Glomerular endothelial cell (primary cell): ENCODE data around the gene LPCAT3. TPM values are rescaled to one million over a fixed set of nuclear protein-coding genes. Genes with fewer than 3 reads are reported as not detected.
"Not testable (repeated sequence)": the region's sequence is repeated elsewhere in the genome, so short reads cannot be mapped to it uniquely, and the experiment has no call there.

Experiments used
- DNase-seq: peaks from one replicate; pipeline ENCODE4 v3.0.0-alpha.2; 2011; ENCODE audit warnings: low read depth, low spot score; ENCODE audit errors: extremely low read depth
- total RNA-seq: library from RNA; depleted of rRNA; stranded (reverse); fragments of >200 nt; gene quantifications from 2 replicates; pipeline ENCODE4 v1.2.3, GENCODE V29; 2015

Gene LPCAT3
- total RNA-seq, 1 donor from 2014 or later, result 15.4 TPM

- DNase-seq, result no peak
Observed at GRCh38 chr12:7038591-7038990, 20.3 kb upstream of the LPCAT3 start.

GRCh38 chr12:7037411-7037810 lies 19.1 kb upstream of the LPCAT3 start:
- DNase-seq, result not testable (repeated sequence)

- DNase-seq, result no peak
Observed at GRCh38 chr12:7035463-7035862, 17.2 kb upstream of the LPCAT3 start.

DNA sequence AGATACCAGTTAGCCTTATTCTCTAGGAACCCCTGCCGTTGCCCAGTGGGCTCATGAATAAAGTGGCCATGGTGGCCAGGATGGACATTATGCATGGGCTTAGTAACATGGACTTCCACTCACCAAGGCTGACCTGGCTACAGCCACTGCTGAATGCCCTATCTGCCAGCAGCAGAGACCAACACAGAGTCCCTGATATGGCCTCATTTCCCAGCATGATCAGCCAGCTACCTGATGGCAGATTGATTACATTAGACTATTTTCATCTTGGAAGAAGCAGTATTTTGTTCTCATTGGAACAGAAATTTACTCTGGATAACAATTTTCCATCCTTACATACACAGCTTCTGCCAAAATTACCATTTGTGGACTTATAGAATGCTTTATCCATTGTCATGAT lies 16.2 kb upstream of the LPCAT3 start:
- DNase-seq, result no peak

GRCh38 chr12:7032990-7033389 lies 14.7 kb upstream of the LPCAT3 start:
- no peak for DNase-seq

DNA sequence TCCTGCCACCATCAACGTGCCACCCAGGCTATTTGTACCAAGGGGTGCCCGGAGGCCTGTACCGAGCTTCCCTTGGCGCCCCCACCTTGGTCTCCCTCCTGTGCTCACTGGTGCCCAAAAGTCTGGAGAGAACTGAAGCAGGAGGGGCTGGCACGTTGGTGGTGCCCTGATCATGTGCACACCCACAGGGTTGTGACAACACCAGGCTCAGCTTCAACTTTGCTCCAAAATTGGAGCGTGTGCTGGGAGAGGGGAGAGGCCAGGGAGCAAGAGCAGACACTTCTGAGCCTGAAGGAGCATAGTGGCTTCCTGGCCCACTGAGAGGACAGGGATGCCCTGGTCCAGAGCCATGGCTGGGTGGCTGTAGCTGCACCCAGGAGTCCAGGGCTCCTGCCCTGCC lies 13.0 kb upstream of the LPCAT3 start:
- DNase-seq, result no peak

GRCh38 chr12:7026854-7027253 lies 8.6 kb upstream of the LPCAT3 start:
- DNase-seq, result no peak

- no peak for DNase-seq
Observed at GRCh38 chr12:7023114-7023513, 4.8 kb upstream of the LPCAT3 start.

GRCh38 chr12:7021956-7022355 lies 3.7 kb upstream of the LPCAT3 start:
- DNase-seq, result no peak

GRCh38 chr12:7019043-7019569 lies 830 bp upstream of the LPCAT3 start:
- DNase-seq, result no peak

- no peak for DNase-seq
Observed at GRCh38 chr12:7017870-7018349, 366 bp downstream of the LPCAT3 start.

DNA sequence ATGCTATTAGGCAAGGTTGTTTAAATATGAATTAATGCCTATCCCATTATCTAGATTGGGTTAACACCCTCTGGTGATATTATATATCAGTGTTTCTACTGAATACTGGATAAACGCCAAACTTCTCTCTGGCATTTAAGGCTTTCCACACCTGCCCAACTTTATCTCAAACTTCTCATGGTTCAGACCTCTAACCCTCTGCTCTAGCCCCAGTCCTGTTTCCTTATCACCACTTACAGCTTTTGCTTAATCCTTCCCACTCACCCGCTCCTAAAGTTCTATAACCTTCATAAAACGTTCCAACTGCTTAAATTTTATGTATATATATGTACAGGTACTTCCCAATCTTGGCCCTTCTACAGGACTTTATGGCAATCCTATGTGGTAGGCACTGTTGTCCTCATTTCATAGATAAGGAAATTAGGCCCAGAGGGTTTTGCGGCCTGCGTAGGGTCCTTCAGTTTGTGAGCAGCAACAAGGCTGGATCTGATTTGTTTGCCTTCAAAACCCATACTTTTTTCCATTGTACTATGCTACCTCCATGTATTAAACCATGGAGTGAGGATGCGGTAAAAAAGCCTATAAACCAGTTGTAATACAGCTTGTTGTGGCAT lies 1.2 kb downstream of the LPCAT3 start:
- DNase-seq, result no peak

DNA sequence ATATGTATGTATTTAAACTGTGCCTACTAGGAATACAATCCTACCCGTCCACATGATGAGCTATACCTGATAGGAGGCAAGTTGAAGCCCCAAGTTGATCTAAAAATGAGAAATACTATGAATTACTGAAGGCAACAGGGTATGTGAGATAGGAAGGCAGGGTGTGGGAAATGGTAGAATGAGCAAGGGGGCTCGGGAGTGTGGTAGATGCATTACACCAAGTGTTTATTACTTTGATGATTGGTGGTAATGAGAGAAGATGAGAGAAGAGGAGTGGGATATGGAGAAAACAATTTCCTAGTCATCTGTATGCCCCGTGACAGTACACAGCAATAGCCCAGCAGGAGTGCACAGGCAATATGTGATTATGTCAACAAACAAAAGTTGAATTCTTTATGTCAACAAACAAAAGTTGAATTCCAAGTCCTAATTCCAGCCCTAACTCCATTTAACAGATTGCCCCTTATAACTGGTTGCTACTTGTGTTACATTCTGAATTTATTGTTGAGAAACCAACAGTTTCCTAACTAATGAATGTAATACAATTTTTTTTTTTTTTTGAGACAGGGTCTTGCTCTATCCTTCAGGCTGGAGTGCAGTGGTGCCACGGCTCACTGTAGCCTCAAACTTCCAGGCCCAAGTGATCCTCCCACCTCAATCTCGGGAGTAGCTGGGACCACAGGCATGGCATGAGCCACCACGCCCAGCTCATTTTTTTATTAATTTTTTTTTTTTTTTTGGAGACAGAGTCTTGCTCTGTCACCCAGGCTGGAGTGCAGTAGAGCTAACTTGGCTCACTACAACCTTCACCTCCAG lies 2.5 kb downstream of the LPCAT3 start:
- DNase-seq, result no peak

DNA sequence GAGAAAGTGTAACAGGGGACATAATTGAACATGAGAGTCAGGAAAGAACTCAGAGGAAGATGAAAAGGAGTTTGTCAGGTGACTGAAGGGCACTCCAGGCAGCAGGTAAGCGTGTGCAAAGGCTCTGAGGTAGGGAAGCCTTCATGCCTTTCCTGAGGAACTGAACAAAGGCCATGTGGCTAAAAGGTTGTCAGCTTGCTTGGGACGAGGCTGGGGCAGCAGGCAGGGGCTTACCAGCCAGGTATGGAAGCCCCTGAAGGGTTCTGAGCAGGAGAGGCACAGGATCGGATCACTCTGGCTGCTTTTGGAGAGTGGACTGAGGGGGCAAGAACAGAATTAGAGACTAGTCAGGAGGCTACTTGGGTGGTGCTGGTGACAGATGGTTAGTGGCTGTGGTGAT lies 5.2 kb downstream of the LPCAT3 start:
- DNase-seq, result no peak

GRCh38 chr12:7012024-7012607 lies 6.2 kb downstream of the LPCAT3 start:
- no peak for DNase-seq

- not testable (repeated sequence) for DNase-seq
Observed at GRCh38 chr12:7011398-7011797, 6.9 kb downstream of the LPCAT3 start.

DNA sequence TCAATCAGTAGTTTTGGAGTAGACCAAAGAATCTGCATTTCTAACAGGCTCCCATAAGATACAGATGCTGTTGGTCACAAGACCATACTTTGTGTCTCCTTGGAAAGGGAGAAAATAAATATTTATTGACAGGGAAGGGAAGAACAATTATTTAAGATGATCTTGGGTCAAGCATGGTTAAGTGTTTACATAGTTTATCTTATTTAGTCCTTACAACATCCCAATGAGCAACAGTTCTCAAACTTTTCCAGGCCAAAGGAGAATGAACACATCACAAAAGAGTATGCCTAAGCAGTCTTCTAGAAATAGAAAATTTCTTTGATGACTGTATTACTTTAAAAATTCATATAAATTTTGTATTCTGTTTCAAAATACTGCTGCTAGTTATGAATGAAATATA lies 8.8 kb downstream of the LPCAT3 start:
- no peak for DNase-seq

DNA sequence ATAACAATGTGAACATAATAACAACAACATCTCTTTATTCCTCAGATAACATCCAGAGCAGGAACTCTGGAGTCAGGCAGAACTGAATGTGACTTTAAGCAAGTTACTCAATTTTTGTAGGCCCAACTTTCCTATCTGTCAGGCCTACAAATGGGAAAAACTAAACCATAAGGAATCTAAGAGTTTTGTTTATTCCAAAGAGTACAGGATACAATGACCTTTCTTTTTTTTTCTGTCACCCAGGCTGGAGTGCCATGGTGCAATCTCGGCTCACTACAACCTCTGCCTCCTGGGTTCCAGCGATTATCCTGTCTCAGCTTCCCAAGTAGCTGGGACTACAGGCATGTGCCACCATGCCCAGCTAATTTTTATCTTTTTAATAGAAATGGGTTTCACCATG lies 9.4 kb downstream of the LPCAT3 start:
- DNase-seq, result no peak

DNA sequence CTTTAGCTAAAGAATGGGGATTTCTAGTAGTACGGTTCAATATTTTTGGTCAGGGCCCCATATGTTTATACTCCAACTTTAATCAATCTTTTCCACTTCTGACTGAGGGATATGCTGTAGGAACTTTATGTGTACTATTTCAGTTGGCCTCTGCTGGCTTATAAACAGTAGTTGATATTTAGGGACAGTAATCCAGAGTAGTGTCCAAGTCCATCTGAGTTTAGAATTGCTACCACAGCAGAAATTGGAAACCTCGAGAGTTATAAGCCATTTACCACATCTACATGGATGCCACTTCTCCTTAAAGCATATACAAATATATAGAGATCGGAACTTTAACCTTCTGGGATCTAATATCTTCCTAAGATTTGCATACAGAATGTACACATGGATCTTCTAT lies 11.6 kb downstream of the LPCAT3 start:
- no peak for DNase-seq

DNA sequence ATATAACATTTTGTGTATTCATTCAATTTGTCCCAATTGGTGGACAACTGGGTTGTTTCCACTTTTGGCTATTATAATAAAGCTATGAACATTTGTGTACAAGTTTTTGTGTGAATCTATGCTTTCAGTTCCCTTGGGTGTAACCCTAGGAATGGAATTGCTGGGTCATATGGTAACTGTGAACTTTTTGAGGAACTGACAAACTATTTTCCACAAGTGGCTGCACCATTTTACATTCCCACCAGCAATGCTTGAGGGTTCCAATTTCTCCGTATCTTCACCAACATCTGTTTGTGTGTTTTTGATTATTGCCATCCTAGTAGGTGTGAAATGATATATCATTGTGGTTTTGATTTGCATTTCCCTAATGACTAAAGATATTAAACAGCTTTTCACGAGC lies 13.0 kb downstream of the LPCAT3 start:
- DNase-seq, result no peak

DNA sequence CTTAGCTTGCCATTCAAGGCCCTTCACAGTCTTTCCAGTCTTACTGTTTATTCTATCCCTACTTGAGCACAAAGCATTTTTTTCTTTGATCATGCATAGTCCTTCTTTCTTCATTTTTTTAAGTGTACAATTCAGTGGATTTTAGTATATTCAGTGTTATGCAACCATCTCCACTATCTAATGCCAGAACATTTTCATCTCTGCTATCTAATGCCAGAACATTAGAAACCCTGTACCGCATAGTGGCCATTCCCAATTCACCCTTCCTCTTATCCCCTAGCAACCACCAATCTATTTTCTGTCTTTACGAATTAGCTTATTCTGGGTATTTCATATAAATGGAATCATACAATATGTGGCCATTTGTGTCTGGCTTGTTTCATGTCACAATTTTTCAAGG lies 13.4 kb downstream of the LPCAT3 start:
- DNase-seq, result no peak
